GM19452 (cell line): ENCODE measurements around the gene DNAH3.

Source experiments
- ATAC-seq: cut with Tn5 transposase; IDR thresholded peaks from one replicate; pipeline ENCODE4 v1.9.1; 2021; ENCODE audit not compliant: unreplicated experiment

DNAH3 gene

GRCh38 chr16:20886320-20886719 lies 264.3 kb downstream of the DNAH3 start:
- ATAC-seq = no peak

DNA sequence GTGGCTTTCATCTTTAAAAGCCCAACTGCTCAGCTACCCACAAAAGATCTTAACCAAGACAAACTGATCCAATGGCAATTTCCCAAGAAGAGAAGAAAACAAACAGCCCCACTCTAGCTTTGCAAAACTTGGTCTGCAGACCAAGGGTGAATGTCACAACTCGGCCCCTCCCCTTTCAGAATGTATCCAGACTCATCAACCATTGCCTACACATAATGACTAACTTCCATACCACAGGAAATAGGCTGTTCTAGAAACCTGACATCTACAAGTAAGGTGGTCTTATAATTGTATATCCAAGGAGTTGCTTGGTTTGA lies 266.4 kb downstream of the DNAH3 start:
- no peak for ATAC-seq

GRCh38 chr16:20883554-20884239 lies 266.9 kb downstream of the DNAH3 start:
- no peak for ATAC-seq
